Measurements from ENCODE around the gene TAGAP.

TAGAP gene

GRCh38 chr6:159066483-159066882 is 21.7 kb upstream of the TAGAP start:
- Histone ChIP-seq H2BK15ac (replicated peaks; ENCODE audit: low read depth) (no peak overlapping the region), H3K27me3 (ENCODE audit: insufficient read depth, low read length, poor library complexity) (no peaks in the 10 kb centered on the region), H3K27ac (ENCODE audit: low read depth, low read length) (no peak overlapping the region), H3K9ac (ENCODE audit: low read length) (no peak overlapping the region), H4K8ac (ENCODE audit: low read depth, low read length) (no peak overlapping the region), H2BK120ac (ENCODE audit: low read depth, low read length) (no peak overlapping the region), H3K4ac (ENCODE audit: low read depth, low read length) (no peak overlapping the region), H3K18ac (ENCODE audit: low read length) (no peak overlapping the region), H2AK5ac (ENCODE audit: low read length) (no peak overlapping the region), H3K36me3 (ENCODE audit: control insufficient read depth, insufficient read depth, low read length) (no peaks in the 10 kb centered on the region), H3K79me2 (ENCODE audit: control insufficient read depth, insufficient read depth, low read length) (no peaks in the 10 kb centered on the region), H3K4me3 (ENCODE audit: low read length) (no peak overlapping the region), H4K5ac (ENCODE audit: low read length) (no peak overlapping the region), H3K4me2 (ENCODE audit: low read length) (no peak overlapping the region), H3K79me1 (ENCODE audit: low read length) (no peaks in the 10 kb centered on the region), H3K23ac (ENCODE audit: low read length) (no peak overlapping the region), H2BK5ac (ENCODE audit: low read length) (no peak overlapping the region), H3K4me1 (ENCODE audit: control insufficient read depth, low read depth, low read length) (no peaks in the 10 kb centered on the region), H3K56ac (ENCODE audit: low read length) (no peak overlapping the region)
- no CpG with 5 or more reads among the region's 3 CpGs for WGBS (ENCODE audit: extremely low coverage, insufficient coverage, low lambda C conversion rate)
- DNase-seq = no peak

GRCh38 chr6:159065759-159066329 is 21.1 kb upstream of the TAGAP start:
- Histone ChIP-seq H3K79me2 (ENCODE audit: control insufficient read depth, insufficient read depth, low read length) (no peaks in the 10 kb centered on the region), H3K36me3 (ENCODE audit: control insufficient read depth, insufficient read depth, low read length) (no peaks in the 10 kb centered on the region), H3K79me1 (ENCODE audit: low read length) (no peaks in the 10 kb centered on the region), H3K56ac (ENCODE audit: low read length) (no peak overlapping the region), H3K27ac (ENCODE audit: low read depth, low read length) (no peak overlapping the region), H2BK15ac (replicated peaks; ENCODE audit: low read depth) (no peak overlapping the region), H4K5ac (ENCODE audit: low read length) (no peak overlapping the region), H3K4me3 (ENCODE audit: low read length) (no peak overlapping the region), H3K27me3 (ENCODE audit: insufficient read depth, low read length, poor library complexity) (no peaks in the 10 kb centered on the region), H3K4ac (ENCODE audit: low read depth, low read length) (no peak overlapping the region), H3K4me1 (ENCODE audit: control insufficient read depth, low read depth, low read length) (no peaks in the 10 kb centered on the region), H2BK5ac (ENCODE audit: low read length) (no peak overlapping the region), H3K4me2 (ENCODE audit: low read length) (no peak overlapping the region), H3K18ac (ENCODE audit: low read length) (no peak overlapping the region), H3K9ac (ENCODE audit: low read length) (no peak overlapping the region), H2BK120ac (ENCODE audit: low read depth, low read length) (no peak overlapping the region), H3K23ac (ENCODE audit: low read length) (no peak overlapping the region), H2AK5ac (ENCODE audit: low read length) (no peak overlapping the region), H4K8ac (ENCODE audit: low read depth, low read length) (no peak overlapping the region)
- no CpG with 5 or more reads among the region's 3 CpGs for WGBS (ENCODE audit: extremely low coverage, insufficient coverage, low lambda C conversion rate)
- DNase-seq = no peak

- Histone ChIP-seq H2AK5ac (ENCODE audit: low read length) (no peak overlapping the region), H3K23ac (ENCODE audit: low read length) (no peak overlapping the region), H2BK15ac (replicated peaks; ENCODE audit: low read depth) (no peak overlapping the region), H3K79me1 (ENCODE audit: low read length) (no peaks in the 10 kb centered on the region), H3K56ac (ENCODE audit: low read length) (no peak overlapping the region), H3K4me3 (ENCODE audit: low read length) (no peak overlapping the region), H4K8ac (ENCODE audit: low read depth, low read length) (no peak overlapping the region), H3K4me2 (ENCODE audit: low read length) (no peak overlapping the region), H3K4me1 (ENCODE audit: control insufficient read depth, low read depth, low read length) (no peaks in the 10 kb centered on the region), H2BK120ac (ENCODE audit: low read depth, low read length) (no peak overlapping the region), H3K9ac (ENCODE audit: low read length) (no peak overlapping the region), H4K5ac (ENCODE audit: low read length) (no peak overlapping the region), H3K79me2 (ENCODE audit: control insufficient read depth, insufficient read depth, low read length) (no peaks in the 10 kb centered on the region), H3K18ac (ENCODE audit: low read length) (no peak overlapping the region), H2BK5ac (ENCODE audit: low read length) (no peak overlapping the region), H3K27me3 (ENCODE audit: insufficient read depth, low read length, poor library complexity) (no peaks in the 10 kb centered on the region), H3K36me3 (ENCODE audit: control insufficient read depth, insufficient read depth, low read length) (no peaks in the 10 kb centered on the region), H3K4ac (ENCODE audit: low read depth, low read length) (no peak overlapping the region), H3K27ac (ENCODE audit: low read depth, low read length) (no peak overlapping the region)
- no peak for DNase-seq
- WGBS (ENCODE audit: extremely low coverage, insufficient coverage, low lambda C conversion rate) = no CpG with 5 or more reads among the region's 6 CpGs
These were observed 20.3 kb upstream of the TAGAP start for GRCh38 chr6:159065091-159065490.

- no peak overlapping the region for H2BK120ac ChIP-seq (ENCODE audit: low read depth, low read length)
- no peak overlapping the region for H4K8ac ChIP-seq (ENCODE audit: low read depth, low read length)
- no peaks in the 10 kb centered on the region for H3K79me1 ChIP-seq (ENCODE audit: low read length)
- H3K4me3 ChIP-seq (ENCODE audit: low read length) = no peak overlapping the region
- no peaks in the 10 kb centered on the region for H3K4me1 ChIP-seq (ENCODE audit: control insufficient read depth, low read depth, low read length)
- H2BK5ac ChIP-seq (ENCODE audit: low read length) = no peak overlapping the region
- DNase-seq = no peak
- H2AK5ac ChIP-seq (ENCODE audit: low read length) = no peak overlapping the region
- H3K27me3 ChIP-seq (ENCODE audit: insufficient read depth, low read length, poor library complexity) = no peaks in the 10 kb centered on the region
- H3K27ac ChIP-seq (ENCODE audit: low read depth, low read length) = no peak overlapping the region
- no peak overlapping the region for H2BK15ac ChIP-seq (replicated peaks; ENCODE audit: low read depth)
- H3K18ac ChIP-seq (ENCODE audit: low read length) = no peak overlapping the region
- H4K5ac ChIP-seq (ENCODE audit: low read length) = no peak overlapping the region
- no peak overlapping the region for H3K56ac ChIP-seq (ENCODE audit: low read length)
- no peak overlapping the region for H3K4ac ChIP-seq (ENCODE audit: low read depth, low read length)
- no peak overlapping the region for H3K4me2 ChIP-seq (ENCODE audit: low read length)
- no peaks in the 10 kb centered on the region for H3K79me2 ChIP-seq (ENCODE audit: control insufficient read depth, insufficient read depth, low read length)
- no CpG with 5 or more reads among the region's 8 CpGs for WGBS (ENCODE audit: extremely low coverage, insufficient coverage, low lambda C conversion rate)
- H3K23ac ChIP-seq (ENCODE audit: low read length) = no peak overlapping the region
- H3K9ac ChIP-seq (ENCODE audit: low read length) = no peak overlapping the region
- no peaks in the 10 kb centered on the region for H3K36me3 ChIP-seq (ENCODE audit: control insufficient read depth, insufficient read depth, low read length)
These were observed 19.7 kb upstream of the TAGAP start for GRCh38 chr6:159064477-159064876.

- Histone ChIP-seq H3K18ac (ENCODE audit: low read length) (no peak overlapping the region), H3K4ac (ENCODE audit: low read depth, low read length) (no peak overlapping the region), H3K4me1 (ENCODE audit: control insufficient read depth, low read depth, low read length) (no peaks in the 10 kb centered on the region), H2BK5ac (ENCODE audit: low read length) (no peak overlapping the region), H4K8ac (ENCODE audit: low read depth, low read length) (no peak overlapping the region), H2BK120ac (ENCODE audit: low read depth, low read length) (no peak overlapping the region), H3K79me1 (ENCODE audit: low read length) (no peaks in the 10 kb centered on the region), H3K23ac (ENCODE audit: low read length) (no peak overlapping the region), H3K56ac (ENCODE audit: low read length) (no peak overlapping the region), H3K4me2 (ENCODE audit: low read length) (no peak overlapping the region), H3K4me3 (ENCODE audit: low read length) (no peak overlapping the region), H3K79me2 (ENCODE audit: control insufficient read depth, insufficient read depth, low read length) (no peaks in the 10 kb centered on the region), H4K5ac (ENCODE audit: low read length) (no peak overlapping the region), H3K27me3 (ENCODE audit: insufficient read depth, low read length, poor library complexity) (no peaks in the 10 kb centered on the region), H3K27ac (ENCODE audit: low read depth, low read length) (no peak overlapping the region), H3K36me3 (ENCODE audit: control insufficient read depth, insufficient read depth, low read length) (no peaks in the 10 kb centered on the region), H2BK15ac (replicated peaks; ENCODE audit: low read depth) (no peak overlapping the region), H3K9ac (ENCODE audit: low read length) (no peak overlapping the region), H2AK5ac (ENCODE audit: low read length) (no peak overlapping the region)
- no peak for DNase-seq
- no CpG with 5 or more reads among the region's 6 CpGs for WGBS (ENCODE audit: extremely low coverage, insufficient coverage, low lambda C conversion rate)
These were observed 18.8 kb upstream of the TAGAP start for GRCh38 chr6:159063549-159063948.

GRCh38 chr6:159062976-159063375 is 18.2 kb upstream of the TAGAP start:
- Histone ChIP-seq H2BK5ac (ENCODE audit: low read length) (no peak overlapping the region), H3K79me2 (ENCODE audit: control insufficient read depth, insufficient read depth, low read length) (no peaks in the 10 kb centered on the region), H3K27ac (ENCODE audit: low read depth, low read length) (no peak overlapping the region), H3K56ac (ENCODE audit: low read length) (no peak overlapping the region), H3K4me3 (ENCODE audit: low read length) (no peak overlapping the region), H3K36me3 (ENCODE audit: control insufficient read depth, insufficient read depth, low read length) (no peaks in the 10 kb centered on the region), H3K18ac (ENCODE audit: low read length) (no peak overlapping the region), H3K4me2 (ENCODE audit: low read length) (no peak overlapping the region), H4K5ac (ENCODE audit: low read length) (no peak overlapping the region), H2BK15ac (replicated peaks; ENCODE audit: low read depth) (no peak overlapping the region), H2BK120ac (ENCODE audit: low read depth, low read length) (no peak overlapping the region), H3K4me1 (ENCODE audit: control insufficient read depth, low read depth, low read length) (no peaks in the 10 kb centered on the region), H3K27me3 (ENCODE audit: insufficient read depth, low read length, poor library complexity) (no peaks in the 10 kb centered on the region), H4K8ac (ENCODE audit: low read depth, low read length) (no peak overlapping the region), H3K23ac (ENCODE audit: low read length) (no peak overlapping the region), H3K4ac (ENCODE audit: low read depth, low read length) (no peak overlapping the region), H3K79me1 (ENCODE audit: low read length) (no peaks in the 10 kb centered on the region), H3K9ac (ENCODE audit: low read length) (no peak overlapping the region), H2AK5ac (ENCODE audit: low read length) (no peak overlapping the region)
- WGBS (ENCODE audit: extremely low coverage, insufficient coverage, low lambda C conversion rate) = no CpG with 5 or more reads among the region's 2 CpGs
- no peak for DNase-seq
